ENCODE data around the gene CAMK2N2. TPM values are rescaled to one million over a fixed set of nuclear protein-coding genes. Genes with fewer than 3 reads are reported as not detected.

The CAMK2N2 gene
- total RNA-seq, 6 experiments from 2014 or later = 0.21 to 0.42 (median 0.24) TPM; not detected in 3

DNA sequence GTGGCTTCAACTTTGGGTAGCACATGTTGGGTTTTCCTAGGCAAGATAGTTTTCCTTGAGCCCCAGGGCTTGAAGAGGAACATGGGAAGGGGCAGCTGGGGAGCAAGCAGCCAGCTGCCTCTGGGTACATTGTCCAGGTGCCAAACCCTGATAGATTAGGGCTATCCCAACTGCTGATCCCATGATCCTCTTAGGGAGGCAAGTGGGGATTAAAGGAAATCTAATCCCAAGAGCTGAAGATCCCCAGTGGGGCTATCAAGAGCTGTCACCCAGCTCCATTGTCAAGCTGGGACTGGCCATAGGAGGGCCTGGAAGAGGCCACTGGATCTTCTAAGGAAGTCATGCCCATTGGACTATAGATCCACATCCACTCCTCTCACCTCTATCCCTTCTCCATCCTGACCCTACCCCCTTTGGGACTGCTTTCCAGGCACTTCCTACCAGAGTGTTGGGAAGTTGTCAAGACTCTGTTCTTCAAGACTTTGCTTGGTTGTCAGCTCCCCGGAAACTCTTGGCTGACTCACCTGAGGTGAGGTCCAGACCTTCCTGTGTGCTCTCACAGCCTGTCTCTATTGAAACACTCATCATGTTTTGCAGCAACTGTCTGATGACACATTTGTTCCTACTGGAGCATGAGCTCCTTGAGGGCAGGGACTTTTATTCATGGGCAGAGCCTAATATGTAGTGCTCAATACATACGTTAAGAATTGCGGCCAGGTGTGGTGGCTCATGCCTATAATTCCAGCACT is 5.9 kb downstream of the CAMK2N2 start:
- 87% methylated on average over 3 of the region's 3 CpGs for WGBS (ENCODE audit: insufficient coverage, low coverage, low lambda C conversion rate, missing lambda C conversion rate)
- no peak overlapping the region for H3K4me3 ChIP-seq
- ATAC-seq = no peak
- no peaks in the 10 kb centered on the region for H3K9me3 ChIP-seq
- TF ChIP-seq POLR2A (IDR thresholded peaks at IDR 0.05) (no peak), CTCF (IDR thresholded peaks at IDR 0.05) (no peak)
- H3K4me1 ChIP-seq = peaks cover 0 to 3% (median under 1%) of the 10 kb centered on the region in 4 donors
- no peaks in the 10 kb centered on the region for H3K36me3 ChIP-seq
- no peak for DNase-seq
- no peak overlapping the region for H3K27ac ChIP-seq
- intact Hi-C loops (cut with DNase I) = no loop called here
- no peaks in the 10 kb centered on the region for H3K27me3 ChIP-seq

- H3K36me3 ChIP-seq = peaks cover 0 to 2% (median 0%) of the 10 kb centered on the region in 4 donors
- ATAC-seq (peak; percentile 77 to 85 (median 80)), DNase-seq (peak; percentile 85 to 89 (median 86))
- intact Hi-C loops (cut with DNase I) = no loop called here
- peak overlapping the region in 2 of 3 donors; percentile 4 to 84 for H3K27ac ChIP-seq
- 5% methylated on average over 11 of the region's 20 CpGs for WGBS (ENCODE audit: insufficient coverage, low coverage, low lambda C conversion rate, missing lambda C conversion rate)
- peaks cover 0 to 16% (median 5%) of the 10 kb centered on the region in 4 donors for H3K4me1 ChIP-seq
- TF ChIP-seq CTCF (IDR thresholded peaks at IDR 0.05) (peak; percentile 87 to 97 (median 96)), POLR2A (IDR thresholded peaks at IDR 0.05) (no peak)
- peak overlapping the region; percentile 69 to 91 (median 89) for H3K4me3 ChIP-seq
- H3K9me3 ChIP-seq = no peaks in the 10 kb centered on the region
- H3K27me3 ChIP-seq = no peaks in the 10 kb centered on the region
Measured at GRCh38 chr3:184250167-184250828, 11.1 kb downstream of the CAMK2N2 start.

DNA sequence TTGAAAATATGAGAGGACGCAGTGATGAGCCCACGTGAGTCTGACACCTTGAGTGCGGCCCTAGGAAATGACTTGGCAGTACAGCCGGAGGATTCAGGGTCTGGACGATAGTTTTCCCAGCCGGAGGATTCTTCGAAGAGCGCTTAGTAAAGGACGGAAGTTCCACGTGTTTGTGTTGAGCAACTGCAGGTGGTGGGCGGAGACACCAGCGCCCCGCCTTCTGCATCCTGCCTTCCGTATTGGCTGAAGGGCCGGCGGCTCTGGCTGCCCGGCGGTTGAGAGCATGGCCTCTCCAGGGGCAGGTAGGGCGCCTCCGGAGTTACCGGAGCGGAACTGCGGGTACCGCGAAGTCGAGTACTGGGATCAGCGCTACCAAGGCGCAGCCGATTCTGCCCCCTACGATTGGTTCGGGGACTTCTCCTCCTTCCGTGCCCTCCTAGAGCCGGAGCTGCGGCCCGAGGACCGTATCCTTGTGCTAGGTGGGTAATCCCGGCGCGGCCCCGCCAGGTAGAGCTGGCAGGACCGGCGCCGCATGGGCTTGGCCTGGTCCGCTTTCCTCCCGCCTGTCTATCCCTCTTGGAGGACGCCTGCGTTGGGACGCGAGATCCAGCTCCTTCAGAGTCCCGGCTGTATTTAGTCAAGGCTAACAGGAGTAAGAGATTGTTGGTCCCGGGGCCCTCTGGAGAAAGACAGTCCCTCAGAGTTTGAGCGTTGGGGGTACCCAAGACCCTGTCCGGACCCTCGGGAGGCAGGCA is 11.8 kb downstream of the CAMK2N2 start, which contains the start of gene EEF1AKMT4:
TSS of gene EEF1AKMT4 (plus strand) at position 261 of the 755 bp plus-strand sequence. CDS start at position 284, 23 bp downstream.
- Histone ChIP-seq H3K36me3 (peaks cover 0 to 9% (median 0%) of the 10 kb centered on the region in 4 donors), H3K4me1 (peaks cover 0 to 16% (median 5%) of the 10 kb centered on the region in 4 donors), H3K9me3 (no peaks in the 10 kb centered on the region), H3K27me3 (no peaks in the 10 kb centered on the region), H3K27ac (peak within 1 kb of the TSS; percentile 65 to 84 (median 73)), H3K4me3 (peak within 1 kb of the TSS; percentile 69 to 91 (median 89))
- 0% methylated on average over 9 of the region's 54 CpGs for WGBS (ENCODE audit: insufficient coverage, low coverage, low lambda C conversion rate, missing lambda C conversion rate)
- ATAC-seq = peak; percentile 96 to 98 (median 96)
- intact Hi-C loops (cut with DNase I) = loop anchor here (10.0 kb wide), 1 partner anchor 105 kb away; no protein-coding TSS in a partner anchor
- TF ChIP-seq CTCF (IDR thresholded peaks at IDR 0.05) (peak; percentile 55 to 60 (median 58)), POLR2A (IDR thresholded peaks at IDR 0.05) (peak; percentile 77)
- DNase-seq = peak; percentile 95 to 97 (median 97)

Data from right lobe of liver (tissue), 6 donors.